ENCODE results near the gene CLEC2L. TPM values are rescaled to one million over a fixed set of nuclear protein-coding genes. Genes with fewer than 3 reads are reported as not detected.

CLEC2L gene
- total RNA-seq, 2 donors from 2014 or later = not detected

- Histone ChIP-seq H3K27ac (no peak overlapping the region), H3K9me3 (no peaks in the 10 kb centered on the region), H3K4me1 (no peaks in the 10 kb centered on the region), H3K36me3 (replicated peaks in 1 of 2; ENCODE audit: insufficient read depth in 1 of 2, low read depth in 2 of 2) (no peaks in the 10 kb centered on the region), H3K4me3 (no peak overlapping the region), H3K27me3 (no peaks in the 10 kb centered on the region)
- ATAC-seq = no peak
- intact Hi-C loops (cut with DNase I) = no loop called here
- no peak for DNase-seq
- TF ChIP-seq CTCF (IDR thresholded peaks at IDR 0.05) (no peak), POLR2A (IDR thresholded peaks at IDR 0.05) (no peak)
- WGBS, 2 donors = 69 to 73% methylated on average over 18 of the region's 18 CpGs
Measured at GRCh38 chr7:139559364-139560105, 36.0 kb downstream of the CLEC2L start.

GRCh38 chr7:139560199-139560598 is 36.7 kb downstream of the CLEC2L start:
- Histone ChIP-seq H3K4me1 (no peaks in the 10 kb centered on the region), H3K27me3 (no peaks in the 10 kb centered on the region), H3K4me3 (no peak overlapping the region), H3K36me3 (replicated peaks in 1 of 2; ENCODE audit: insufficient read depth in 1 of 2, low read depth in 2 of 2) (no peaks in the 10 kb centered on the region), H3K9me3 (no peaks in the 10 kb centered on the region), H3K27ac (no peak overlapping the region)
- DNase-seq (no peak), ATAC-seq (no peak)
- WGBS, 2 donors = 96 to 100% methylated on average over 2 of the region's 2 CpGs
- intact Hi-C loops (cut with DNase I) = no loop called here
- TF ChIP-seq CTCF (IDR thresholded peaks at IDR 0.05) (no peak), POLR2A (IDR thresholded peaks at IDR 0.05) (no peak)

- Histone ChIP-seq H3K9me3 (no peaks in the 10 kb centered on the region), H3K4me1 (no peaks in the 10 kb centered on the region), H3K4me3 (no peak overlapping the region), H3K36me3 (replicated peaks in 1 of 2; ENCODE audit: insufficient read depth in 1 of 2, low read depth in 2 of 2) (no peaks in the 10 kb centered on the region), H3K27me3 (no peaks in the 10 kb centered on the region), H3K27ac (no peak overlapping the region)
- DNase-seq = no peak
- no peak for ATAC-seq
- TF ChIP-seq POLR2A (IDR thresholded peaks at IDR 0.05) (no peak), CTCF (IDR thresholded peaks at IDR 0.05) (no peak)
- 90% methylated on average over 11 of the region's 11 CpGs for WGBS, 2 donors
- intact Hi-C loops (cut with DNase I) = no loop called here
Measured at GRCh38 chr7:139560678-139561077, 37.2 kb downstream of the CLEC2L start.

GRCh38 chr7:139562491-139562890 is 39.0 kb downstream of the CLEC2L start:
- no peaks in the 10 kb centered on the region for H3K4me1 ChIP-seq
- H3K27me3 ChIP-seq = no peaks in the 10 kb centered on the region
- WGBS, 2 donors = 94 to 96% methylated on average over 9 to 12 of the region's 12 CpGs
- TF ChIP-seq POLR2A (IDR thresholded peaks at IDR 0.05) = no peak
- TF ChIP-seq CTCF (IDR thresholded peaks at IDR 0.05) = no peak
- DNase-seq (no peak), ATAC-seq (no peak)
- H3K36me3 ChIP-seq (replicated peaks in 1 of 2; ENCODE audit: insufficient read depth in 1 of 2, low read depth in 2 of 2) = peaks cover 0 to 1% of the 10 kb centered on the region in 2 donors
- H3K4me3 ChIP-seq = no peak overlapping the region
- H3K9me3 ChIP-seq = no peaks in the 10 kb centered on the region
- H3K27ac ChIP-seq = no peak overlapping the region
- intact Hi-C loops (cut with DNase I) = no loop called here
